Endodermal cell (in vitro differentiated cells): Measurements from ENCODE around the gene MSGN1. TPM values are rescaled to one million over a fixed set of nuclear protein-coding genes. Genes with fewer than 3 reads are reported as not detected.

Source experiments
- DNase-seq: peaks from one replicate; pipeline ENCODE4 v3.0.0-alpha.2; 2017
- H3K27ac ChIP-seq: 2 replicates; pipeline ENCODE4 v1.5.1; 2013; ENCODE audit warnings: mild to moderate bottlenecking, low read depth, low read length, moderate library complexity
- H3K27me3 ChIP-seq: 2 replicates; pipeline ENCODE4 v1.6.1; 2013; ENCODE audit warnings: mild to moderate bottlenecking, low read length, moderate library complexity; ENCODE audit not compliant: insufficient read depth, control insufficient read depth, poor library complexity, severe bottlenecking
- H3K36me3 ChIP-seq: 2 replicates; pipeline ENCODE4 v1.7.0; 2013; ENCODE audit warnings: mild to moderate bottlenecking, low read length, moderate library complexity; ENCODE audit not compliant: control insufficient read depth, insufficient read depth
- H3K4me1 ChIP-seq: one replicate; pipeline ENCODE4 v1.7.0; 2013; ENCODE audit warnings: low read length; ENCODE audit not compliant: control insufficient read depth, insufficient read depth
- H3K4me3 ChIP-seq: 2 replicates; pipeline ENCODE4 v1.5.1; 2013; ENCODE audit warnings: mild to moderate bottlenecking, low read length, moderate library complexity
- H3K9ac ChIP-seq: 2 replicates; pipeline ENCODE4 v1.6.1; 2013; ENCODE audit warnings: mild to moderate bottlenecking, low read length, moderate library complexity; ENCODE audit not compliant: poor library complexity, severe bottlenecking; ENCODE audit errors: extremely low read depth
- H3K9me3 ChIP-seq: 2 replicates; pipeline ENCODE4 v1.6.1; 2013; ENCODE audit warnings: mild to moderate bottlenecking, low read length, moderate library complexity; ENCODE audit not compliant: control insufficient read depth
- H3K27ac Mint-ChIP-seq: 2 replicates; pipeline ENCODE4 v1.8.0; 2020; ENCODE audit warnings: mixed read lengths
- H3K27me3 Mint-ChIP-seq: 2 replicates; pipeline ENCODE4 v1.8.0; 2021; ENCODE audit warnings: mild to moderate bottlenecking, mixed read lengths; ENCODE audit not compliant: insufficient read depth
- H3K36me3 Mint-ChIP-seq: 2 replicates; pipeline ENCODE4 v1.8.0; 2020; ENCODE audit warnings: low read depth, mixed read lengths
- H3K4me1 Mint-ChIP-seq: 2 replicates; pipeline ENCODE4 v1.8.0; 2020; ENCODE audit warnings: mixed read lengths
- H3K4me3 Mint-ChIP-seq: 2 replicates; pipeline ENCODE4 v1.8.0; 2020; ENCODE audit warnings: mild to moderate bottlenecking, moderate library complexity, mixed read lengths
- H3K9me3 Mint-ChIP-seq: 2 replicates; pipeline ENCODE4 v1.8.0; 2020; ENCODE audit warnings: mild to moderate bottlenecking, mixed read lengths
- WGBS, 2 experiments: methylation state at CpG; one replicate each; pipeline versions ENCODE4 v1.1.5 to v1.1.7; 2013; ENCODE audit warnings: missing lambda C conversion rate in 2 of 2, mixed read lengths in 1 of 2; ENCODE audit not compliant: insufficient coverage in 1 of 2, insufficient read length in 1 of 2; 5-methylcytosine and 5-hydroxymethylcytosine counted together
- total RNA-seq, 2 donors: library from RNA; stranded (reverse); fragmentation: NEBNext Ultra II Directional in 1 of 2; extraction: Animal tissue kit (Norgen Biotek cat#: 25700) in 1 of 2; gene quantifications; 2 replicates in 1 of 2; 3 replicates in 1 of 2; pipeline ENCODE4 v1.2.1, GENCODE V29; 2021
- TF ChIP-seq, protein P1 (sequence below): fragments of 200-600 bp; sonication (generic); conservative IDR thresholded peaks from 2 replicates; pipeline ENCODE4 v1.5.0; 2021; ENCODE audit warnings: antibody characterized with exemption, mild to moderate bottlenecking

Gene MSGN1
- total RNA-seq, 2 donors from 2014 or later = not detected

DNA sequence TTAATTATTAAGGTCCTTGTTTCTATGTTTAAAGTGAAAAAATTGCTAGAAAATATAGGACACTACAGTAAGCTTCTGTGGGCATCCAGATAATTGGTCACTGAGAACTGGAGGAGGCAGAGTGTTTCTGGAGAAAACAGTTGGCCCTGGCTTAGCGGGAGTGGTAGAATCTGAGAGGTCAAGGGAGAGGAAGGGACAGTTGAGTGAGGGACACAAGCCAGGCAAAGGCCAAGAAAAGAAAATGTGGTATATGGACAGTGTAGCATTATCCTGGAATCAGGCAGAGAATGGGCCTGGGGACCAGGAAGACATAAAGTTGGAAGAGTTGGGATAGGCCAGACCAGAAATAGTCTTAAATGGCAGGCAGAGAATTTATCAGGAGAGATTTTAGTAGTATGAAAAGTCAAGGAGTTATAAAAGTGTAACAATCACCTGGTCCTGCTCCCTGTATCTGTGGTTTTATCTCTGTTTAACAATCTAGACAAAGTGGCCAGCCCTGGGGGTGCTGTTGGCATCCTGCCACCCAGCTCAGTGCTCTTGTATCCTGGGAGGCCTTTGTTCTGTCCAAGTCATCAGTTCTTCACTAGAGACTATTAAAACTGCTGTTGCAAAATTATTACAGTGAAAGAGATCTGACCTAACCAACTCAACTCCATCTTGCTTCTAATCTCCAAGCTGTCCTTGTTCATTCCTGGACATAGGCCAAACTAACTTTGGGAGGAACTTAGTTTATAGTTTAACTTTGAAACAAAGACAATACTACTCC, 15.4 kb upstream of the MSGN1 start:
- Histone ChIP-seq H3K27me3 (no peaks in the 10 kb centered on the region), H3K9me3 (no peaks in the 10 kb centered on the region), H3K27ac (peak overlapping the region; percentile 1), H3K36me3 (no peaks in the 10 kb centered on the region), H3K4me3 (no peak overlapping the region), H3K9ac (no peak overlapping the region), H3K4me1 (no peaks in the 10 kb centered on the region)
- Mint-ChIP-seq H3K4me1 (no peaks in the 10 kb centered on the region), H3K27ac (no peak overlapping the region), H3K36me3 (no peaks in the 10 kb centered on the region), H3K27me3 (peaks cover 15% of the 10 kb centered on the region), H3K9me3 (no peaks in the 10 kb centered on the region), H3K4me3 (no peak overlapping the region)
- no peak for DNase-seq
- TF ChIP-seq, protein P1, sequence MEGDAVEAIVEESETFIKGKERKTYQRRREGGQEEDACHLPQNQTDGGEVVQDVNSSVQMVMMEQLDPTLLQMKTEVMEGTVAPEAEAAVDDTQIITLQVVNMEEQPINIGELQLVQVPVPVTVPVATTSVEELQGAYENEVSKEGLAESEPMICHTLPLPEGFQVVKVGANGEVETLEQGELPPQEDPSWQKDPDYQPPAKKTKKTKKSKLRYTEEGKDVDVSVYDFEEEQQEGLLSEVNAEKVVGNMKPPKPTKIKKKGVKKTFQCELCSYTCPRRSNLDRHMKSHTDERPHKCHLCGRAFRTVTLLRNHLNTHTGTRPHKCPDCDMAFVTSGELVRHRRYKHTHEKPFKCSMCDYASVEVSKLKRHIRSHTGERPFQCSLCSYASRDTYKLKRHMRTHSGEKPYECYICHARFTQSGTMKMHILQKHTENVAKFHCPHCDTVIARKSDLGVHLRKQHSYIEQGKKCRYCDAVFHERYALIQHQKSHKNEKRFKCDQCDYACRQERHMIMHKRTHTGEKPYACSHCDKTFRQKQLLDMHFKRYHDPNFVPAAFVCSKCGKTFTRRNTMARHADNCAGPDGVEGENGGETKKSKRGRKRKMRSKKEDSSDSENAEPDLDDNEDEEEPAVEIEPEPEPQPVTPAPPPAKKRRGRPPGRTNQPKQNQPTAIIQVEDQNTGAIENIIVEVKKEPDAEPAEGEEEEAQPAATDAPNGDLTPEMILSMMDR = no peak
- WGBS, 2 experiments = 91 to 100% methylated on average over 1 of the region's 1 CpG

DNA sequence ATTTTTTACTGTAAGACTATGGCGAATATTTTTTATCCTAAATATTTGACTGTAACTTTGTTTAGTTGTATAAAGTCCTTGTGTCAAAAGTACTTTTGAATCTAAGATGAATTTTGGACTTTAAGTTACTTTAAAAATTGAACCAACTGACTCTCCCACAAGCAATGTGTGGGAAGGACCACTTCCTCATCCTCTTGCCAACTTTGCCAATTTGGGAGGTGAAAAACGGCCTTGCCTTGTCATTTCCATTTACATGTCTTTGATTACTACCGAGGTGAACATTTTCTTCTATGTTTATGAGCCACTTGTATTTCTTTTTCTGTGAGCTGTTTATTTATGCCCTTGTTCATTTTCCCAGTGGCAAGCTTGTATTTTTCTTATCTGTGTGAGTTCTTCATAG, 12.8 kb upstream of the MSGN1 start:
- peaks cover 7% of the 10 kb centered on the region for H3K27me3 Mint-ChIP-seq

DNA sequence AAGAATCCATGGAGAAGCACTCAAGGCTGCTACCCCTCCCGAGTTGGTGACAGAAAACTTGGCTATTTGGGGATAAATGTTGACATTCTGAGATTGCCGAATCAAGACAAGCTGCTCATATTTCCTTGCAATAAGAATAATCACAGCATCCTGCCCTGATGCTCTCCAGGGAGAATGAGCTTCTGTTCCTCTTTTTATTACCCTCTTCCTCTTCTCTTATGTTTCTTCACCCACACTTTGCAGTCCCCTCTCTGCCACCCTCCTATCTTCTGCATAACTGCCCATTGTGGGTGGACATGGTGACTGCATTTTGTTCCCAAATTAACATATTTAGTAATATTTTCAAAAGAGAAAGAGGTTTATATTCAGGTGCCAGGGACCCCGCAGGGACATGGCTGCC, 11.9 kb upstream of the MSGN1 start:
- no peaks in the 10 kb centered on the region for H3K9me3 Mint-ChIP-seq
- no peak overlapping the region for H3K27ac Mint-ChIP-seq
- H3K36me3 Mint-ChIP-seq = no peaks in the 10 kb centered on the region
- H3K4me3 Mint-ChIP-seq = no peak overlapping the region
- 85 to 89% methylated on average over 3 of the region's 3 CpGs for WGBS, 2 experiments
- Histone ChIP-seq H3K4me3 (no peak overlapping the region), H3K27ac (no peak overlapping the region), H3K27me3 (no peaks in the 10 kb centered on the region), H3K9ac (no peak overlapping the region), H3K9me3 (no peaks in the 10 kb centered on the region), H3K36me3 (no peaks in the 10 kb centered on the region), H3K4me1 (no peaks in the 10 kb centered on the region)
- DNase-seq = no peak
- no peaks in the 10 kb centered on the region for H3K4me1 Mint-ChIP-seq
- peaks cover 4% of the 10 kb centered on the region for H3K27me3 Mint-ChIP-seq
- TF ChIP-seq, protein P1 = no peak

More for the DNA sequence above, 12.8 kb upstream of the MSGN1 start:
- Mint-ChIP-seq H3K4me3 (no peak overlapping the region), H3K36me3 (no peaks in the 10 kb centered on the region), H3K27ac (no peak overlapping the region), H3K4me1 (no peaks in the 10 kb centered on the region), H3K9me3 (no peaks in the 10 kb centered on the region)
- Histone ChIP-seq H3K27me3 (no peaks in the 10 kb centered on the region), H3K36me3 (no peaks in the 10 kb centered on the region), H3K9ac (no peak overlapping the region), H3K9me3 (no peaks in the 10 kb centered on the region), H3K4me1 (no peaks in the 10 kb centered on the region), H3K4me3 (no peak overlapping the region), H3K27ac (no peak overlapping the region)
- TF ChIP-seq, protein P1 = no peak
- WGBS, 2 experiments = 85% methylated on average over 3 of the region's 3 CpGs; no CpG with 5 or more reads in 1 of the 2 experiments
- DNase-seq = no peak
